DMS153 treated with DMSO at 0.1 percent for 48 hours (cell line): ENCODE results near the gene DTNB.

Experiments
- DNase-seq: peaks from one replicate; lab custom pipeline; 2025; ENCODE audit not compliant: unreplicated experiment; lab: John Stamatoyannopoulos, UW

The DTNB gene

DNA sequence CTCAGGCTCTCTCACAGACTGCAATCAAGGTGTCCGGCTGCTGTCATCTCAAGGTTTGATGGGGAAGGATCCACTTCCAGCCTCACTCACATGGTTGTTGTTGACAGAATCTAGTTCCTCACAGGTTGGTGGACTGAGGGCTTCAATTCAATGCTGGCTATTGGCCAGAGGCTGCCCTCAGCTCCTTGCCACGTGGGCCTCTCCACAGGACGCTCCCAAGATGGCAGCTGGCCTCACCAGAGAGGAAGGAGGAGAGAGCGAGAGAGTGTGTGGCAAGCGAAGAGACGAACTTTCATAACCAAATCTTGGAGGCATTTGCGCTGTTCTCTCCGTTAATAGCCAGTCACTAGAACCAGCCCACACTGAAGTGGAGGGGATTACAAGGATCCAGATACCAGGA, 318.1 kb downstream of the DTNB start:
- DNase-seq = no peak

GRCh38 chr2:25354116-25354515, 319.3 kb downstream of the DTNB start:
- DNase-seq = no peak

DNA sequence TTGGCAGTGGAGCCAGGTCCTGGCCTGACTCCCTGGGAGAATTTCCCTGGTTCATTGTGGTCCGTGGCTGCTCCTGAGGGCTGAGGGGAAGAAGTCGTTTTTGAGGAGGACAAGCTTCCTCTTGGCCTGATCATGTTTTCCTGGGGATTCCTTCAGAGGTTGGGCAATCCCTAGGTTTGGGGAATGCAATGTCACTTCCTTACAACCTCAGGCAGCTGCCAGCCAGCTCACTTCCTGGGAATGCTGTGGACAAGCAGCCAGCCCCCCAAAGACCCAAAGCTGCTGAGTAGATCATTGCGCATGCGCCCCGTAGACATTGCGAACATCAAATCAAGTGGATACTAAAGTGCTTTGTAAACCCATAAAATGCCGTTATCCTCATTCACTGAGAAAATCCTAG, 324.0 kb downstream of the DTNB start:
- DNase-seq = peak; percentile 31

GRCh38 chr2:25347846-25348245, 325.5 kb downstream of the DTNB start:
- no peak for DNase-seq

- no peak for DNase-seq
Observed at GRCh38 chr2:25347205-25347815, 326.1 kb downstream of the DTNB start.

GRCh38 chr2:25343187-25343825, 330.1 kb downstream of the DTNB start:
- no peak for DNase-seq

GRCh38 chr2:25342372-25343186, 330.8 kb downstream of the DTNB start:
- peak; percentile 38 for DNase-seq

- no peak for DNase-seq
Observed at GRCh38 chr2:25341753-25342371, 331.5 kb downstream of the DTNB start, which contains the start of gene DNMT3A. TSS of gene DNMT3A (minus strand) at chr2:25341925. CDS start at chr2:25313984, 27,941 bp downstream.

DNA sequence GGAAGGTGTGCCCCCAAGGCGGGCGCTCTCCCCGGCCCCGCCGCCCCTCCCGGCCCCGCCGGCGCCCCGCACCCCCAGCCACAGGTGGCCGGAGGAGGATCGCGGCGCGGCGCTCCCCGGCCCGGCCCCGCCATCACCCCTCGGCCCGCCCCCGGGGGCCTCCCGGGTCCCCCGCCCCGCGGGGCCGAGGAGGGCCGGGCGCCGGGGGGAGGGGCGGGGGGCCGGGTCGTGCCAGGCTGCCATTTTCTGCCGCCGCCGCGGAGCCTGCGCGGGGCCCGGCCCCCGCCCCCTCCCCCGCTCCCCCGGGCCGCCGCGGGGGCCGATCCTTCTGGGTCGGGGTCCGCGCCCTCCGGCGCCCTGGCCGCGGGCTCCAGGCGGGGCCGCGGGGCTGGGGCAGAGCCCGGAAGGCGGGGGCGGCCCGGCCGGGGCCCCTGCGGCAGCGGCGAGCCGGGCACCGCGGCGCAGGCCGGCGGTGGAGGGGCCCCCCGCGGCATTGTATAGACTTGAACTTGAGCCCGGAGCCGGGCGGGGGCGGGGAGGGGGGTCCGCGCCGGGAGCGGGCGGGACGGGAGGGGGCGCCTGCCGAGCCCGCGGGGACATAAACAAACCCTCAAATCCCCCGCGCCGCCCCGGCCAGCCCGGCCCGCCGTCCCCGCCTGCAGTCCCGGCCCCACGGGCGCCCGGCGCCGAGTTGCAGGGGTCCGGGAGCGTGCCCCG, 332.2 kb downstream of the DTNB start:
- no peak for DNase-seq

GRCh38 chr2:25340181-25340921, 333.0 kb downstream of the DTNB start:
- no peak for DNase-seq

GRCh38 chr2:25339791-25340180, 333.6 kb downstream of the DTNB start:
- peak; percentile 48 for DNase-seq

GRCh38 chr2:25339211-25339674, 334.1 kb downstream of the DTNB start:
- no peak for DNase-seq

DNA sequence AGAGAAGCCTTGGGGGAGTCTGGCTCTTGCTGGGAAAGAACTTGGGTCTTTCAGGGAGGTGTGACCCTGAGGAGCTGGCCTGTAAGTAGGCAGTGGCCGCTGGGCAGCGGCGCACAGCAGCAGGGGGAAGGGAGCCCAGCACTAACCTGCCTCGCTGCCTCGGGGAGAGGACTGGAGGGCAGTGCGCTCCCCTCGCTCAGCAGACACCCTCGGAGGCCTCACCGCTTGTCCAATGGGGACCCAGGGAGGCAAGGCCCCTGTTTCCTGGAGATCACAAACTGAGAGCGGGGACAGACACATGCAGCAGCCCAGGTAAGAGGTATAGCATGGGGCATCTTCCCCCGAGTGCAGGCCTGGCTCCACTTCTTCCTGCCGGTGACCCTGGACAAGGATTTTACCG, 335.0 kb downstream of the DTNB start:
- no peak for DNase-seq

DNA sequence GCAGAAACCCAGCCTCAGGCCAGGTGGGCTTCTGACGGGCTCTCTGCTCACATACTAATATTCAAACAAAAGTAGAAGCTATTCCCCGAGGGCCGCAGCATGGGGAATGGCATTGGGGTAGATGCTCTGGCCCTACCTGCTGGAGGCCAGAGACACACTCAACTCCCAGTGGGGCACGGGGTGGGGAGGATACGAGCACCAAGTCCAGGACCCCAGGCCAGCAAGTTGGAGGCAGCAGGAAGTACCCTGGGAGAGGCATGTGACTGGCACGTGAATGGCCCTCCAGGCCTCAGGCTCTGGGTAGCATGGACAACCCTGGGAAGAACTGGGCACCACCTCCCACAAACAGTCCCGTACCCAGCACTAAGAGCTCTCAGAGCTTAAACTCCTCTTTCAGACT, 335.5 kb downstream of the DTNB start:
- DNase-seq = no peak

GRCh38 chr2:25337276-25337675, 336.1 kb downstream of the DTNB start:
- DNase-seq = no peak

DNA sequence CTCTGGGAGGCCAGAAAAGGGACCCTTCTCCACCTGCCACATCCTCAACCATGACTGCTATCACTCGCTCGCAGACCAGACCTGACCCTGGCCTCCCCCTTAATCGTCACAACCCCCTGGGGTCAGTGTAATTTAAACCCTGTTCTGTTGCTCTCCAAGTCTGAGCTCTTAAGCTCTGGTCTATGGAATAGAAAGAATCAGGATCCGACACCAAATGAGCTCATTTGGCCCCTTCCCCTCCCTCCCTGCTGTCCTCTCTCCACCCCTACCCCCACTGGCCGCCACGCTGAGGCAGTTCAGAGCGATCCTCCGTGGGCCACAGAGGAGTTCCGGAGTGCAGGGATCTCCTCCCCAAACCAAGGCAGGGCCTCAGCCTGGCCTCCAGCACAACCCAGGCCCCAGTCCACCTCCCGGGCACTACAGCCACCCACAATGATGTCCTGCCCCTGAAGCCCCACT, 337.0 kb downstream of the DTNB start:
- no peak for DNase-seq

DNA sequence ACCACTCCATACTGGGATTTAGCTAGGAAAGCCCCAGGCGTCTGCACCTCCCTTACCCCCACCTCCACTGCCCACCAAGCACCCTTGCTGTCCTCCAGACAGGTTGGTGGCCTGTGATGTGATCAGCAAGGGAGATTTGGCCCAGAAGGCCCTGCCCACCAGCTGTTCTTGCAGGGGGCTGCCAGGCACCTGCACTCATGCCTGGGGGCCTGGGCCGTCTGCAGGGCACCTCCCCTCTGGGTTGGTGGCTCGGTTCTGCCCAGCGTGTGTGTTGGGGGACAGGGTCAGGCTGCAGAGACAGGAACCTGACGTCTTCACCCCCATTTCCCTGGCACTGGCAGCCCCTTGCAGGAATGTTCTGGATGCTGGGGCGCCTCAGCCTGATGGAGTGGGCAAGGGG, 337.4 kb downstream of the DTNB start:
- no peak for DNase-seq

- DNase-seq = no peak
Observed at GRCh38 chr2:25335204-25335603, 338.2 kb downstream of the DTNB start.

GRCh38 chr2:25334482-25334881, 338.9 kb downstream of the DTNB start:
- no peak for DNase-seq

DNA sequence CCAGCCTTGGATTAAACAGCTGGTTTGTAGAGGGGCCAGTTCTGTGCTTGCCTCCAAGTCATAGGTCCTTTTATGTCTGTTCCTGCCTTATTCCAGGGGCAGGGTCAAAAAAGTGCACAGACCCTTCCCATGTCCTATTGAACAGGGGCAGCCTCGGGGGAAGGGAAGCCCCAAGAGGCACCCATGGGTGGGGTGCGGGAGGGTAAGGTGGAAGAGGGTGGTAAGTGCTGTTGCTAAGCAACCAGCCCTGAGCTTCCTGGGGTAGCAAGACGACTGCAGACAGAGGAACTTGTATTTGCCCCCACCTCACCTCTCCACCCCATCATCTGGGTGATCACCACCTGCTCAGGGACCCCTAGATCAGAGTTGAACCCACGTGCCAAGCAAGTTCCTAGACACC, 339.4 kb downstream of the DTNB start:
- DNase-seq = no peak
